Lung (tissue), 12 donors: ENCODE measurements around the gene MMP11. TPM values are rescaled to one million over a fixed set of nuclear protein-coding genes. Genes with fewer than 3 reads are reported as not detected.

Source experiments
- ATAC-seq: fragments of 200-7000 bp; cut with Tn5 transposase; one replicate; pipeline ENCODE4 v1.9.1; 2020; ENCODE audit warnings: moderate number of reproducible peaks; ENCODE audit not compliant: insufficient read depth, low FRiP score
- DNase-seq, 3 donors: peaks; one replicate each; pipeline ENCODE4 v3.0.0-alpha.2; 2013 to 2017
- H3K27ac ChIP-seq, 2 donors: one replicate each; pipeline ENCODE4 v1.5.1; 2013; ENCODE audit warnings: mild to moderate bottlenecking in 2 of 2, moderate library complexity in 2 of 2, control low read depth in 1 of 2, inconsistent platforms in 1 of 2, low read depth in 1 of 2, low read length in 1 of 2
- H3K27me3 ChIP-seq, 3 donors: one replicate each; pipeline ENCODE4 v1.5.1; 2013; ENCODE audit warnings: low read length in 2 of 3; ENCODE audit not compliant: control insufficient read depth in 3 of 3, insufficient read depth in 3 of 3
- H3K36me3 ChIP-seq, 4 donors: one replicate each; pipeline ENCODE4 v1.5.1; 2013; ENCODE audit warnings: low read length in 4 of 4, mild to moderate bottlenecking in 1 of 4, moderate library complexity in 1 of 4; ENCODE audit not compliant: control insufficient read depth in 4 of 4, insufficient read depth in 4 of 4
- H3K4me1 ChIP-seq, 5 donors: one replicate each; pipeline ENCODE4 v1.5.1; 2013; ENCODE audit warnings: low read length in 5 of 5, mild to moderate bottlenecking in 2 of 5, moderate library complexity in 1 of 5; ENCODE audit not compliant: control insufficient read depth in 5 of 5, insufficient read depth in 5 of 5
- H3K4me3 ChIP-seq: one replicate; pipeline ENCODE4 v1.5.1; 2013; ENCODE audit warnings: mild to moderate bottlenecking, control low read depth, moderate library complexity
- H3K9ac ChIP-seq, 2 donors: one replicate each; pipeline ENCODE4 v1.5.1; 2013; ENCODE audit warnings: low read length in 2 of 2, control low read depth in 1 of 2; ENCODE audit not compliant: insufficient read depth in 1 of 2
- H3K9me3 ChIP-seq, 4 donors: one replicate each; pipeline ENCODE4 v1.5.1; 2013; ENCODE audit warnings: low read length in 3 of 4, mild to moderate bottlenecking in 1 of 4, moderate library complexity in 1 of 4; ENCODE audit not compliant: control insufficient read depth in 4 of 4, insufficient read depth in 3 of 4
- WGBS, 2 donors: extraction: QIAGEN DNeasy Blood & Tissue Kit; methylation state at CpG; one replicate each; pipeline ENCODE4 v1.1.7; 2013; 5-methylcytosine and 5-hydroxymethylcytosine counted together
- polyA plus RNA-seq, 2 donors: library from polyadenylated mRNA; stranded (reverse); fragments of 200-250 nt; gene quantifications; one replicate each; pipeline ENCODE4 v1.2.1, GENCODE V29; 2013
- total RNA-seq, 2 donors: library from RNA; depleted of rRNA in 1 of 2; stranded (reverse); fragments of >200 nt in 1 of 2; gene quantifications; one replicate each; pipeline ENCODE4 v1.2.1, GENCODE V29; 2014 to 2021
- TF ChIP-seq, protein P1 (sequence below): IDR thresholded peaks from 2 replicates; pipeline ENCODE4 v1.5.1; 2012; ENCODE audit warnings: mild to moderate bottlenecking; ENCODE audit errors: control extremely low read depth, extremely low read depth
- donor health status: control.
- donor health status: control.
- donor health status: Bipolar disorder and iron deficiency.
- donor health status: healthy.
- donor health status: DM: yes; HTN: yes; CAD: no.

Gene MMP11
- total and polyA plus RNA-seq, 4 donors: 0.43 to 2.6 (median 1.4) TPM

DNA sequence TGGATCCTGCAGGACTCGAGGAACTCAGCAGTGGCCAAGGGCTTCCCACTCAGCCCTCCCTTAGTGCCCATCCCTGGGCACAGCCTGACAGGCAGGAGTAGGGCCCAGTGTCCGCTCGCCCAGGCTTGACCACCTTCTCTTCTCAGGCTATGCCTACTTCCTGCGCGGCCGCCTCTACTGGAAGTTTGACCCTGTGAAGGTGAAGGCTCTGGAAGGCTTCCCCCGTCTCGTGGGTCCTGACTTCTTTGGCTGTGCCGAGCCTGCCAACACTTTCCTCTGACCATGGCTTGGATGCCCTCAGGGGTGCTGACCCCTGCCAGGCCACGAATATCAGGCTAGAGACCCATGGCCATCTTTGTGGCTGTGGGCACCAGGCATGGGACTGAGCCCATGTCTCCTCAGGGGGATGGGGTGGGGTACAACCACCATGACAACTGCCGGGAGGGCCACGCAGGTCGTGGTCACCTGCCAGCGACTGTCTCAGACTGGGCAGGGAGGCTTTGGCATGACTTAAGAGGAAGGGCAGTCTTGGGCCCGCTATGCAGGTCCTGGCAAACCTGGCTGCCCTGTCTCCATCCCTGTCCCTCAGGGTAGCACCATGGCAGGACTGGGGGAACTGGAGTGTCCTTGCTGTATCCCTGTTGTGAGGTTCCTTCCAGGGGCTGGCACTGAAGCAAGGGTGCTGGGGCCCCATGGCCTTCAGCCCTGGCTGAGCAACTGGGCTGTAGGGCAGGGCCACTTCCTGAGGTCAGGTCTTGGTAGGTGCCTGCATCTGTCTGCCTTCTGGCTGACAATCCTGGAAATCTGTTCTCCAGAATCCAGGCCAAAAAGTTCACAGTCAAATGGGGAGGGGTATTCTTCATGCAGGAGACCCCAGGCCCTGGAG is 10.9 kb downstream of the MMP11 start:
- Histone ChIP-seq H3K9ac (no peak overlapping the region), H3K36me3 (peaks cover 0 to 1% (median 0%) of the 10 kb centered on the region in 4 donors), H3K9me3 (no peaks in the 10 kb centered on the region), H3K4me1 (peaks cover 0 to 15% (median 5%) of the 10 kb centered on the region in 5 donors), H3K27ac (no peak overlapping the region), H3K27me3 (no peaks in the 10 kb centered on the region), H3K4me3 (no peak overlapping the region)
- ATAC-seq (no peak), DNase-seq (no peak)
- WGBS, 2 donors: 89 to 90% methylated on average over 15 of the region's 15 CpGs
- TF ChIP-seq, protein P1, sequence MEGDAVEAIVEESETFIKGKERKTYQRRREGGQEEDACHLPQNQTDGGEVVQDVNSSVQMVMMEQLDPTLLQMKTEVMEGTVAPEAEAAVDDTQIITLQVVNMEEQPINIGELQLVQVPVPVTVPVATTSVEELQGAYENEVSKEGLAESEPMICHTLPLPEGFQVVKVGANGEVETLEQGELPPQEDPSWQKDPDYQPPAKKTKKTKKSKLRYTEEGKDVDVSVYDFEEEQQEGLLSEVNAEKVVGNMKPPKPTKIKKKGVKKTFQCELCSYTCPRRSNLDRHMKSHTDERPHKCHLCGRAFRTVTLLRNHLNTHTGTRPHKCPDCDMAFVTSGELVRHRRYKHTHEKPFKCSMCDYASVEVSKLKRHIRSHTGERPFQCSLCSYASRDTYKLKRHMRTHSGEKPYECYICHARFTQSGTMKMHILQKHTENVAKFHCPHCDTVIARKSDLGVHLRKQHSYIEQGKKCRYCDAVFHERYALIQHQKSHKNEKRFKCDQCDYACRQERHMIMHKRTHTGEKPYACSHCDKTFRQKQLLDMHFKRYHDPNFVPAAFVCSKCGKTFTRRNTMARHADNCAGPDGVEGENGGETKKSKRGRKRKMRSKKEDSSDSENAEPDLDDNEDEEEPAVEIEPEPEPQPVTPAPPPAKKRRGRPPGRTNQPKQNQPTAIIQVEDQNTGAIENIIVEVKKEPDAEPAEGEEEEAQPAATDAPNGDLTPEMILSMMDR: no peak

DNA sequence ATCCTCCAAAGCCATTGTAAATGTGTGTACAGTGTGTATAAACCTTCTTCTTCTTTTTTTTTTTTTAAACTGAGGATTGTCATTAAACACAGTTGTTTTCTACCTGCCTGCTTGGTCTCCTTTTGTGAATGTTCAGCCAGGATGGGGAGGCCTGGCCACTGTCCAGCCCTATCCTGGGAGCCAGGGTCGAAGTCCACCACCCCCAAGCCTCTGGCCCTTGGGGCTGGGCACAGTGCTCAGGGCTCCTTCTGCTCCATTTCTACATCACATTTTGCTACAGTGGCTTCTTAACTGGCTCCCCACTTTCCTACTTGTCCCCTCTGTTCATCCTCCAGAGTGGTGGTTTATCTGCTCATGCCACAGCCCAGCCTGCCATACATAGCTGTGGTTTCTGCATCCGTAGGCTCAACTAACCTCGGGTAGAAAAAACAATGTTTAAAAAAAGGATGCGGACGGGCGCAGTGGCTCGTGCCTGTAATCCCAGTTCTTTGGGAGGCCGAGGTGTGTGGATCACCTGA is 11.6 kb downstream of the MMP11 start:
- Histone ChIP-seq H3K9ac (no peak overlapping the region), H3K27ac (no peak overlapping the region), H3K4me3 (no peak overlapping the region), H3K27me3 (no peaks in the 10 kb centered on the region), H3K36me3 (peaks cover 0 to 5% (median 0%) of the 10 kb centered on the region in 4 donors), H3K9me3 (no peaks in the 10 kb centered on the region), H3K4me1 (peaks cover 0 to 22% (median 9%) of the 10 kb centered on the region in 5 donors)
- WGBS, 2 donors: 35 to 64% methylated on average over 8 of the region's 8 CpGs
- TF ChIP-seq, protein P1: no peak
- ATAC-seq (no peak), DNase-seq (no peak)

DNA sequence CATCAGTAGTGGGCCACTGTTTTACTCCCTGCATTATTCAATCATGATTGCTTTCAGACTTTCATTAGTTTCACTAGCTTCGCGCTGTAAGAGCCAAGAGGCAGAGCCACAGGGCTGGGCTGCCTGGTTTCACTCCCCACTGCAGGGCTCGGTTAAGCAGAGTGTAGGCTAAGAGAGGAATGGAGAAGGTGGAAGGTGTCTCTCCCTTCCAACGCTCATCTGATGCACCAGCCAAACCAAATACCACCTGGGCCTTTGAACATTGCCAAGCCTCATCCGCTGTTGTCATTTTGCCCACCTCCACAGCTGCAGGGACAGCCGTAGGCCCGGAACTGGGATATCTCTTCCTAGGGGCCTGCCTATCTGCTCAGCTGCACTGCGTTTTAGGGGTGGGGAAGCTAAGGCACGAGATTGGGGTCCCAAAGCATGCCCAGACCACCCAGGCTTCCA is 13.6 kb downstream of the MMP11 start:
- TF ChIP-seq, protein P1: no peak
- Histone ChIP-seq H3K27me3 (no peaks in the 10 kb centered on the region), H3K36me3 (peaks cover 0 to 11% (median 4%) of the 10 kb centered on the region in 4 donors), H3K9me3 (no peaks in the 10 kb centered on the region), H3K4me3 (peak overlapping the region; percentile 10), H3K9ac (peak overlapping the region; percentile 87 to 90), H3K27ac (peak overlapping the region; percentile 100), H3K4me1 (peaks cover 0 to 33% (median 9%) of the 10 kb centered on the region in 5 donors)
- no peak for DNase-seq
- 61 to 76% methylated on average over 9 of the region's 9 CpGs for WGBS, 2 donors
- ATAC-seq: no peak
